ENCODE measurements around the gene HSPB8. TPM values are rescaled to one million over a fixed set of nuclear protein-coding genes. Genes with fewer than 3 reads are reported as not detected.

The HSPB8 gene
- total and polyA plus RNA-seq, 4 donors, result 0.56 to 1.8 (median 1.1) TPM

- H3K9me3 ChIP-seq (ENCODE audit: control insufficient read depth in 4 of 4, low read length in 3 of 4), result no peaks in the 10 kb centered on the region
- H3K27ac ChIP-seq (ENCODE audit: low read depth in 1 of 2, low read length in 2 of 2), result peak overlapping the region; percentile 25 to 34
- TF ChIP-seq EGR1 (IDR thresholded peaks at IDR 0.05; ENCODE audit: low read depth in 2 of 2) (no peak), TAF1 (conservative IDR thresholded peaks at IDR 0.05) (no peak), RAD21 (IDR thresholded peaks at IDR 0.05) (no peak), GABPA (IDR thresholded peaks at IDR 0.05 in 1 of 2, conservative IDR thresholded peaks at IDR 0.05 in 1 of 2) (no peak), YY1 (IDR thresholded peaks at IDR 0.05) (no peak), REST (IDR thresholded peaks at IDR 0.05) (no peak), FOXA1 (IDR thresholded peaks at IDR 0.05) (no peak), NR2F2 (IDR thresholded peaks at IDR 0.05) (no peak), HNF4G (IDR thresholded peaks at IDR 0.05) (no peak), SP1 (IDR thresholded peaks at IDR 0.05) (no peak), JUND (IDR thresholded peaks at IDR 0.05) (no peak), HNF4A (conservative IDR thresholded peaks at IDR 0.05) (no peak), RXRA (IDR thresholded peaks at IDR 0.05) (no peak), ZBTB33 (IDR thresholded peaks at IDR 0.05) (no peak), ATF3 (IDR thresholded peaks at IDR 0.05) (no peak)
- TF ChIP-seq, protein P1, sequence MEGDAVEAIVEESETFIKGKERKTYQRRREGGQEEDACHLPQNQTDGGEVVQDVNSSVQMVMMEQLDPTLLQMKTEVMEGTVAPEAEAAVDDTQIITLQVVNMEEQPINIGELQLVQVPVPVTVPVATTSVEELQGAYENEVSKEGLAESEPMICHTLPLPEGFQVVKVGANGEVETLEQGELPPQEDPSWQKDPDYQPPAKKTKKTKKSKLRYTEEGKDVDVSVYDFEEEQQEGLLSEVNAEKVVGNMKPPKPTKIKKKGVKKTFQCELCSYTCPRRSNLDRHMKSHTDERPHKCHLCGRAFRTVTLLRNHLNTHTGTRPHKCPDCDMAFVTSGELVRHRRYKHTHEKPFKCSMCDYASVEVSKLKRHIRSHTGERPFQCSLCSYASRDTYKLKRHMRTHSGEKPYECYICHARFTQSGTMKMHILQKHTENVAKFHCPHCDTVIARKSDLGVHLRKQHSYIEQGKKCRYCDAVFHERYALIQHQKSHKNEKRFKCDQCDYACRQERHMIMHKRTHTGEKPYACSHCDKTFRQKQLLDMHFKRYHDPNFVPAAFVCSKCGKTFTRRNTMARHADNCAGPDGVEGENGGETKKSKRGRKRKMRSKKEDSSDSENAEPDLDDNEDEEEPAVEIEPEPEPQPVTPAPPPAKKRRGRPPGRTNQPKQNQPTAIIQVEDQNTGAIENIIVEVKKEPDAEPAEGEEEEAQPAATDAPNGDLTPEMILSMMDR (IDR thresholded peaks at IDR 0.05; ENCODE audit: low read depth, low read length, missing input control), result no peak
- H3K9ac ChIP-seq (ENCODE audit: low read depth in 1 of 2, low read length in 2 of 2), result no peak overlapping the region
- no peaks in the 10 kb centered on the region for H3K4me1 ChIP-seq (ENCODE audit: control insufficient read depth in 4 of 4, insufficient read depth in 4 of 4, low read length in 3 of 4)
- H3K27me3 ChIP-seq (ENCODE audit: control insufficient read depth in 4 of 4, insufficient read depth in 4 of 4, low read length in 3 of 4), result peaks cover 0 to 3% (median 0%) of the 10 kb centered on the region in 4 donors
- no peak overlapping the region for H3K4me3 ChIP-seq (ENCODE audit: low read depth in 1 of 3, low read length in 3 of 3)
- 60% methylated on average over 7 of the region's 7 CpGs for WGBS
- H3K36me3 ChIP-seq (ENCODE audit: control insufficient read depth in 4 of 4, insufficient read depth in 3 of 4, low read depth in 1 of 4, low read length in 3 of 4), result no peaks in the 10 kb centered on the region
- DNase-seq (ENCODE audit: low spot score), result no peak
Observed at GRCh38 chr12:119180380-119181040, 1.8 kb downstream of the HSPB8 start.

Data from liver (tissue), 9 donors.